ENCODE data around the gene ANHX. TPM values are rescaled to one million over a fixed set of nuclear protein-coding genes. Genes with fewer than 3 reads are reported as not detected.

The ANHX gene
- total RNA-seq, 1 experiment from 2014 or later: not detected

DNA sequence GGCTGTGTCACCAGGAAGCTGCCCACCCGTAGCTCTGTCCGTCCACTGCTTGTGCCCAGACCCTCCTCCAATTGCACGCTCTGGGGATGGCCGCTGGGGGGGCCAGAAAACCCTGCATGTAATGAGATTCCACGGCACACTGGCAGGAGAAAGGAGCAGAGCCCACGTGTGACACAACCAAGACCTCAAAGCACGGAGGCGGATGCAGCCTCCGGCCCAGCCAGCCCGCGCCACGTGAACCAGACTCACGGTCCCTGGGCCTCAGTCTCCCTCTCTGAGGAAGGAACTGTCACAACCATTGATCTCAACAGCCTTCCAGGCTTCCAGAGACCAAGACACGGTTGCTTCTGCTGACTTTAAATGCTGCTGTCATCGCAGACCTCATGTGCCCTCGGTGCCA, 14.4 kb downstream of the ANHX start:
- no peak overlapping the region for H3K27ac Mint-ChIP-seq (ENCODE audit: unreplicated experiment)
- H3K27me3 ChIP-seq (replicated peaks; ENCODE audit: control insufficient read depth, insufficient read depth, low read length): no peaks in the 10 kb centered on the region
- no peak overlapping the region for H3K4me3 Mint-ChIP-seq (ENCODE audit: unreplicated experiment)
- no peaks in the 10 kb centered on the region for H3K36me3 Mint-ChIP-seq (ENCODE audit: insufficient read depth, unreplicated experiment)
- H3K9me3 ChIP-seq: peaks cover 6% of the 10 kb centered on the region; the same call in 1 of the 2 replicates
- intact Hi-C loops (cut with micrococcal nuclease; ENCODE audit: unreplicated experiment): no loop called here
- TF ChIP-seq, protein P1, sequence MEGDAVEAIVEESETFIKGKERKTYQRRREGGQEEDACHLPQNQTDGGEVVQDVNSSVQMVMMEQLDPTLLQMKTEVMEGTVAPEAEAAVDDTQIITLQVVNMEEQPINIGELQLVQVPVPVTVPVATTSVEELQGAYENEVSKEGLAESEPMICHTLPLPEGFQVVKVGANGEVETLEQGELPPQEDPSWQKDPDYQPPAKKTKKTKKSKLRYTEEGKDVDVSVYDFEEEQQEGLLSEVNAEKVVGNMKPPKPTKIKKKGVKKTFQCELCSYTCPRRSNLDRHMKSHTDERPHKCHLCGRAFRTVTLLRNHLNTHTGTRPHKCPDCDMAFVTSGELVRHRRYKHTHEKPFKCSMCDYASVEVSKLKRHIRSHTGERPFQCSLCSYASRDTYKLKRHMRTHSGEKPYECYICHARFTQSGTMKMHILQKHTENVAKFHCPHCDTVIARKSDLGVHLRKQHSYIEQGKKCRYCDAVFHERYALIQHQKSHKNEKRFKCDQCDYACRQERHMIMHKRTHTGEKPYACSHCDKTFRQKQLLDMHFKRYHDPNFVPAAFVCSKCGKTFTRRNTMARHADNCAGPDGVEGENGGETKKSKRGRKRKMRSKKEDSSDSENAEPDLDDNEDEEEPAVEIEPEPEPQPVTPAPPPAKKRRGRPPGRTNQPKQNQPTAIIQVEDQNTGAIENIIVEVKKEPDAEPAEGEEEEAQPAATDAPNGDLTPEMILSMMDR (IDR thresholded peaks at IDR 0.05; ENCODE audit: insufficient read depth in 1 of 2, low read depth in 1 of 2, low read length in 1 of 2, severe bottlenecking in 1 of 2, unreplicated experiment in 1 of 2): no peak
- no peaks in the 10 kb centered on the region for H3K27me3 Mint-ChIP-seq (ENCODE audit: insufficient read depth, unreplicated experiment)
- H3K4me1 Mint-ChIP-seq (ENCODE audit: low read depth, unreplicated experiment): no peaks in the 10 kb centered on the region
- no TSS peak for BruUV-seq (replicated peaks)
- H3K4me1 ChIP-seq: no peaks in the 10 kb centered on the region
- no peak for DNase-seq
- POLR2A ChIA-PET: no interaction called here
- no peak overlapping the region for H3K4me3 ChIP-seq (ENCODE audit: low read depth, low read length)
- CTCF ChIA-PET: no interaction called here
- H3K36me3 ChIP-seq (ENCODE audit: control insufficient read depth, insufficient read depth, low read length): no peaks in the 10 kb centered on the region
- H3K9me3 Mint-ChIP-seq (ENCODE audit: unreplicated experiment): peaks cover 42% of the 10 kb centered on the region

DNA sequence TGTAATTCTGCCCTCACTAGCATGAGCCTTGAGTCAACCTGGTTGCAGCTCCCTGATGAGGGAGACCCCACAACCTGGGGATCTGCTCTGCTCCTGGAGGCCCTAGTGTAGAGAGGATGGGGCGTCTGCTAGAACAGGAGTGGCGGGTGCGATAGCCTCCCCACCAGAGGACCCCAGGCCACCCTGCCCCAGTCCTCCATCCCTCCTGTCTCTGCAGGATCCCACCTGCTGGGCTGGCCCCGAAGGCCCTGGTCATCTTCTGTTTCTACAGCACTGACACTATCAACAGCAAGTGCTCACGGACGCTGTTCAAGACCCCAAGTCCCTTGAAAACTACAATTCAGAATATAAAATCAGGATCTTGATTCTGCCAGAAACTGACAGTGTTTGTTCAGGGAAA, 15.2 kb downstream of the ANHX start:
- TF ChIP-seq, protein P1 (IDR thresholded peaks at IDR 0.05; ENCODE audit: insufficient read depth in 1 of 2, low read depth in 1 of 2, low read length in 1 of 2, severe bottlenecking in 1 of 2, unreplicated experiment in 1 of 2): no peak
- DNase-seq: no peak
- CTCF ChIA-PET: no interaction called here
- Histone ChIP-seq H3K36me3 (ENCODE audit: control insufficient read depth, insufficient read depth, low read length) (no peaks in the 10 kb centered on the region), H3K4me3 (ENCODE audit: low read depth, low read length) (no peak overlapping the region), H3K4me1 (no peaks in the 10 kb centered on the region), H3K27me3 (replicated peaks; ENCODE audit: control insufficient read depth, insufficient read depth, low read length) (no peaks in the 10 kb centered on the region), H3K9me3 (peaks cover 6% of the 10 kb centered on the region; the same call in 1 of the 2 replicates)
- POLR2A ChIA-PET: no interaction called here
- Mint-ChIP-seq H3K27me3 (ENCODE audit: insufficient read depth, unreplicated experiment) (no peaks in the 10 kb centered on the region), H3K4me3 (ENCODE audit: unreplicated experiment) (no peak overlapping the region), H3K9me3 (ENCODE audit: unreplicated experiment) (peaks cover 42% of the 10 kb centered on the region), H3K27ac (ENCODE audit: unreplicated experiment) (no peak overlapping the region), H3K36me3 (ENCODE audit: insufficient read depth, unreplicated experiment) (no peaks in the 10 kb centered on the region), H3K4me1 (ENCODE audit: low read depth, unreplicated experiment) (no peaks in the 10 kb centered on the region)
- BruUV-seq (replicated peaks): no TSS peak
- intact Hi-C loops (cut with micrococcal nuclease; ENCODE audit: unreplicated experiment): no loop called here

DNA sequence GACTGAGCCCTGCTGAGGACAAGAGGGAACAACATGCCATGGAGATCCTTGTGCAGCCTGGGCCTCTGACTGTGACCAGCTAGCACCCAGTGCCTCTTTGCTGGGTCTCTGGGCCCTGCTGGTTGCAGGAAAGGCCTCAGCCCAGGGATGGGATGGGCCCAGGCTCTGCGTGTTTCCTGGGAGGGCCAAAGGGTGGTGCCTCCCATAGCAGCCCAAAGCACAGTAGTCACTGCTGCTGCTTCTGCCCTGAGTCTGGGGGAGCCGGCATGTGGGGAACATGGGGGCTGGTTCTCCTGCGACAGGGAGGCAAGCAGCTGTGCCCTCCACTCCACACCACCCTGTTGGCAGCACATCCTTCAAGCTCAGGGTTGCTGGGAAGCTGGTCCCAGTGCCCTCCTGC, 18.5 kb downstream of the ANHX start:
- no peak for DNase-seq
- H3K4me1 ChIP-seq: no peaks in the 10 kb centered on the region
- no peak overlapping the region for H3K4me3 Mint-ChIP-seq (ENCODE audit: unreplicated experiment)
- intact Hi-C loops (cut with micrococcal nuclease; ENCODE audit: unreplicated experiment): no loop called here
- H3K27ac Mint-ChIP-seq (ENCODE audit: unreplicated experiment): no peak overlapping the region
- TF ChIP-seq, protein P1 (IDR thresholded peaks at IDR 0.05; ENCODE audit: insufficient read depth in 1 of 2, low read depth in 1 of 2, low read length in 1 of 2, severe bottlenecking in 1 of 2, unreplicated experiment in 1 of 2): no peak
- H3K27me3 ChIP-seq (replicated peaks; ENCODE audit: control insufficient read depth, insufficient read depth, low read length): no peaks in the 10 kb centered on the region
- CTCF ChIA-PET: no interaction called here
- POLR2A ChIA-PET: no interaction called here
- no peaks in the 10 kb centered on the region for H3K27me3 Mint-ChIP-seq (ENCODE audit: insufficient read depth, unreplicated experiment)
- no peak overlapping the region for H3K4me3 ChIP-seq (ENCODE audit: low read depth, low read length)
- H3K9me3 ChIP-seq: peaks cover 6% of the 10 kb centered on the region; the same call in 1 of the 2 replicates
- no TSS peak for BruUV-seq (replicated peaks)
- no peaks in the 10 kb centered on the region for H3K36me3 ChIP-seq (ENCODE audit: control insufficient read depth, insufficient read depth, low read length)
- peaks cover 53% of the 10 kb centered on the region for H3K9me3 Mint-ChIP-seq (ENCODE audit: unreplicated experiment)
- H3K4me1 Mint-ChIP-seq (ENCODE audit: low read depth, unreplicated experiment): no peaks in the 10 kb centered on the region
- peaks cover under 1% of the 10 kb centered on the region for H3K36me3 Mint-ChIP-seq (ENCODE audit: insufficient read depth, unreplicated experiment)
